OCI-M2 (cell line): ENCODE measurements around the gene ARHGAP22.

Experiments
- DNase-seq: peaks from one replicate; lab custom pipeline; 2025; ENCODE audit not compliant: unreplicated experiment; lab: John Stamatoyannopoulos, UW

ARHGAP22 gene

DNA sequence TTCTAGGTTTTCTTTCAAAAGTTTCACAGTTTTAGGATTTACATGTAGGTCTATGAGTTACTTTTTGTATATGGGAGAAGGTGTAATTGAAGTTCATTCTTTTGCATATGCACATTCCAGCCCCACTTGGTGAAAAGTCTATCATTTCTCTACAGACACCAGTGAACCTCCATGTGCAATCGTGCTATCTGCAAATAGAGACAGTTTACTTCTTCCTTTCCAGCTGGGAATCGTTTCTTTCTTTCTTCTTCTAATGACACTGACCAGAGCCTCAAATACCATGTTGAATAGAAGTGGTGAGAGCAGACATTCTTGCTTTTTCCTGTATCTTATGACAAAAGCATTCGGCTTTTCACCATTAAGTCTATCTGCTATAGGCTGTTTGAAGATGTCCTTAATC is 122.7 kb downstream of the ARHGAP22 start:
- DNase-seq = no peak

DNA sequence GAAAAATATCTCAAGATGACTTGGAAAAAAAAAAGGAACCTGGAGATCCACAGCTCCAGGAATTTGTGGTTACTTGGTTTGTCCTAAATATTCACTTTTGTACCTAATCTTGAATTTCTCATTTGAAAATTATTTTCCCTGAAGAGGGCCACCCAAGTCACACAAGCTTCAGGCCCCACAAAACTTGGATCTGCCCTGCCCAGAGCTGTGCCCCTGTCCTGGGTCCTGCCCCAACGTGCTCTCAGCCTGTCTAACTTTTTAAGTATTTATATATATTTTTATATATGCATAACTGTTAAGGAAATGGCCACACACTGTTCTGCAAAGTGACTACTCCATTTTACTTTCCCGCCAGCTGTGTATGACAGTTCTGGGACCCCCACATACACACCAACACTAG is 123.5 kb downstream of the ARHGAP22 start:
- no peak for DNase-seq

DNA sequence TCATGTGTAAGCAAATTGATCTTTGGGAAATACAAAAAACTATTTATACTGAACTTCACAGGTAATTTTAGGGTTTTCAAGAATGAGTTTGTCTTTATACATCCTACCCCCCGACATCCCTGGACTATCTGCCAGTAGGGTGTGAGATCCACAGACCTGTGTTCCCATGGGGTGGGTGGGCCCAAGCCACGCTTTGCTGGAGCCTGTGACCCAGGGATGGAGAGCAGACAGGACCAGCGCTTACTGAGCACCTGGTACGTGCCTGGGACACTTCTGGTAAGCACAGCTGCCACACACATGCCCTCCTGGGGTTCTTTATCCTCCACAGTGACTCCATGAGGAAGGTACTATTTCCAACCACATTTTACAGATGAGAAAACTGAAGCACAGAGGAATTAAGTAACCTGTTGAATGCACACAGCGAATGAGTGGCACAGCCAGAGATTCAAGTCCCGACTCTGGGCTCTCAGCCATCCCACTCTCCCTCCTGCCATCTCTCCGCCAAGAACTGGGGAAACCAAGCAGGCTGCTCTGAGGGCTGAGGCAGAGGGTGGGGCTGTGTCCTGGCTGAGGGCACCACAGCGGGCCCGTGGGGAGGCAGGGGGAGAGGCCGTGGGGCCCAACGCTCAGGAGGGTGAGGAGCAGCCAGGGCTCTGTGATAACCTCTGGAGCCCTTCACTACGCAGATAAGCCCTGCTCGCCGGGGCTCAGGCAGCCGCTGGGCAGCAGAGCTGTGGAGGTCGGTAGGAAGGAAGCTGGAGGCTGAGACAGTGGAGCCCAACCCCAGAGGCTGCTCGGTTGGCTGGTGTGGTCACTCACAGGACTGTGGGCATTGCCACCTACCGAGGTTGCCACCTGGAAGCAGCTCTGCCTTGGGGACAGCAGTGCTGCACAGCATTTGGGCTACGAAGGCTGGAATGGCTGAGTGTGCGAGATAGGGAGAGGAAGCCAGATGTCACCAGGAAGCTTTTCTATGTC is 124.2 kb downstream of the ARHGAP22 start:
- DNase-seq = no peak

DNA sequence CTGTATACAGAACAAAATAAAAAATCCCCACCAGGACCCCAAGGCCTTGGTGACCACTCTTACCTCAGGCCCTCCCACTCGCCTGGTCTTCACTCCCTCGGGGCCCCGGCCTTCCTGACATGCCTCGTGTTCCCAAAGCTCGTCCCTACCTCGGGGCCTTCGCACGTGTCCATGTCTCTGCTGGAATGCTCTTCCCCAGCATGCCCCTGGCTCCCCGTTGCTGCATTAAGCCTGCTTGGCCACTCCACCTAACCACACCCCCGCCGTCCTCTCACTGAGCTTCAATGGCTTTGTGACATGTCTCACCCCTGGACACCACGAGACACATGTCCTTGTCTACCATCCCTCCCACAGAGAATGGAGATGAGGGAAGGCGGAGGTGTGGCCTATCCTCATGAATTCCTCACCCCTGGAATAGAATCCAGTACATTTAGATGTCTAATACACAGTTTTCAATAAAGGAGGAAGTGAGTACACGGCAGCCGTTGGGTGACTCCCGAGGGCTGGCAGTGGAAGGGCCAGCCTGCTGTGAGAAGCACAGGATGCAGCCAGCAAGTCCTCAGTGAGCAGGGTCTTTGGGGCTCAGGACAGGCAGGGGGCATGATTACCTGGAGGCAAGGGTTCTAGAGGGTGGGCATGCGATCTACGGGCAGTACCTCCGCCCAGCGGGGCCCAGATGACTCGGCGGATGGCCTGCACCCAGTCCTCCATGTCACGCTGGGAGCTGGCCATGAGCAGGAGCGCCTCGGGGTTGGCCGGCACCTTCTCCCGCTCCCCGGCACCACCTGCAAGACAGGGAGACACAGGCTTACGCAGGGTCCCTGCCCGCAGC is 125.7 kb downstream of the ARHGAP22 start:
- no peak for DNase-seq

DNA sequence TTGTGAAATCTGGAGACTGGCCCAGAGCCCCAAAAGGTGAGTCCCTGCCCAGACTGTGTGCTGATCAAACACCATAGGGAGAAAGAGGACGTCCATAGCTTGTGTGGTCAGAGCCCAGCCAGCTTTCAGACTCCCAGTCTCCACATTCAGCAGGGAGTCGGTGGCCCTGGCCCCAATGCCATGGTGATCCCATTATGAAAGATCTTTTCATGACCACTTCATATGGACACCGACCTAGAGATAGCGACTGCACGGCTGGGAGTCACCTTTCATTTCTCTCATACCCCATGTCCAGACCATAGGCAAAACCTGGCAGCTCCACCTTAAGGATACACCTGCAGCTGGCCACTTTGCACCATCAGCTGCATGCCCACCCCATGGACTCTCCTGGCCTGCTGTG is 126.4 kb downstream of the ARHGAP22 start:
- DNase-seq = no peak

DNA sequence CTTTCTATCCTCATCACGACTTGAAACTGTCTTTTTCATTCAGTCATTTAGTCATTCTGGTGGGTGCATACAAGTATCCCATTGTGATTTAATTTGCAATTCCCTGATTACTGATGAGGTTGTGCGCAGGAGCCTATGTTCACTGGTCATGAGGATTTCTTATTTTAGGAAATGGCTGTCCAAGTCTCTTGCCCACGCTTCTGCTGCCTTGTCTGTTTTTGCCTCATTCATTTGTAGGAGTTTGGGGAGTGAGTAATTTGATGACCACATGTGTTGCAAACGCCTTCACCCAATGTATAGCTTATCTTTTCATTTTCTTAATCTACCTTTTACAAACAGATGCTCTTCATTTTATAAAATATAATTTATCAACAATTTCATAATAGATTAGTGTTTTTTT is 127.3 kb downstream of the ARHGAP22 start:
- DNase-seq = no peak

DNA sequence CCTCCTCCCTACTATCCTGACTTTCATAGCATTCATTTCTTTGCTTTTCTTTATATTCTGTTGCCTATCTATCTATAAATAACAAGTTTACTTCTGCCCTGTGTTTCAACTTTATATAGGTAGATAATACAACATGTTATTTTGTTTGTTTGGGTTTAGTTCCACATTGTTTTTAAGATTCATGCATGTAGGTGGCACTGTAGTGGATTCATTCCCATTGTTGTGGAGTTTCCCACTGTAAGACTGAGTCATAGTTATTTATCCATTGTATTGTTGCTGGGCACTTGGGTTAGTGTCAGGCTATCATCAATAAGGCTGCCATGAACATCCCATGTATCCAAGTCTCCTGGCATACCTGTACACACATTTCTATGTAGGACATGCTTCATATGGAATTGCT is 127.7 kb downstream of the ARHGAP22 start:
- DNase-seq = no peak

DNA sequence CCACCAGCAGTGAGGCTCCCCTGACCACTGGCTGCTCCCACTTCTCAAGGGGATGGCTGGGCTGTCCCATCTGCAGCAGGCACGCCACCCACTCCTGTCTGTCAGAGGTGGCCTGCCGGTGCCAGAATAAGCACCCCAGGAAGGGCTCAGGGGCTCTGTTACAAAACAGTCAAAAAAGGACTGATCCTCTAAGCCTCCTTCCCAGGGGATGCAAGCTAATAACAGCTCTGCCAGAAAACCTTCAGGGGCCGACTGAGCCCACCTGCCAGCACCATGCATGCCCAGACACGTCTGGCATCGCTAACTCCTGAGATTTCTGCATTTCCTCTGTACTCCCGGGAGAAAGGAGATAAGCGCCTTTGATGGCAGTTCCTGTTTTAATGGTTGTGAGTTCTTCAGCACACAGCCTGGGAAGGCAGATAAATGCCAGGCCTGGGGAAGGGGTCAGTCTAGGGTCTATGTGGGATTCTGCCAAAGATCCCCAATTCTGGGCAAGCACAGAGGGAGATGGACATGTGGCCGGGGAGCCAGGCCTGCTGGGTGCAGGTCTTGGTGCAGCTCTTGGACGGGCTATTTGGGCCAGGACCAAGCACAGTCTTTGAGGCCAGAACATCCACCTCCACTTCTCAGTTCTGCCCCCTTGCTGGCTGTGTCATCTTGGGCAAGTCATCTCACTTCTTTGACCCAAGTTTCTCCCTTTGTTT is 128.4 kb downstream of the ARHGAP22 start:
- no peak for DNase-seq

DNA sequence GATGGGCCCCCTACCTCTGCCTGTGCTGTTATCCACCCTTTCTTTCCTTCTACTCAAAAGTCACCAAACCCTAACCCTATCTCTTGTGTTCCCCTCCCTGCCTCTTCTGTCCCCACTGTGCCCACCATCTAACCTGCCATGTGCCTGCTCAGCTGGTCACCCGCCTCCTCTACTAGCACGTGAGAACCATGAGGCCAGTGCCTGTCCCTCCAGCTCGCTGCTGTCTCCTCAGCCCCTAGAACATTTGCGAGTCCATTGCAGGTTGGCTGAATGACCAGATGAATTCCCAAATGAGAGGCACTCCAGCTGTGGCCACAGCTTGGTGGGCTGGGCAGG is 129.0 kb downstream of the ARHGAP22 start:
- DNase-seq = no peak

DNA sequence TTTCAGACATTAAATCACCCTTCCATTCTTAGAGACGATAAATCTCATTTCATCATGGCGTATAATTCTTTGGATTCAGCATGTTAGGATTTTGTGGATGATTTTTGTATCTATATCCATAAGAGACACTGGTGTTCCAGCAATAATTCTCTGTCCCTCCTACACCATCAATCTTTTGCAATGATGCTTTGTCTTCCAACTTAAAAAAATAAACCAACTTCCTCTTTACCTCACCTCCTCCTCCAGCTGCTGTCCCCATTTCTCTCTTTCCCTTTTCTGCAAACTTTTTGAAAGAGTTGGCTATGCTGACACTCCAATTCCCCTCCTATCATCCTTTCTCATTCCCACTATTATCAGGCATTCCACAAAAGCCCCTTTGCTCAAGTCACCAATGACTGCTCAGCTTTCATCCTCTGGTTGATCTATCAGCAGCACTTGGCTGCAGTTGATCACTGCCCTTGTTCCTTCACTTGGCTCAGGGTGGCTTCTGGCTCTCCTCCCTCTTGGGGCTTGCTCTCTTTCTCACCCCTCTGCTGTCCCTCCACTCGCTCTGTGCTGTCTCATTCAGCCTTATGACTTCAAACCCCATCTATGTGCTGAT is 130.0 kb downstream of the ARHGAP22 start:
- no peak for DNase-seq

DNA sequence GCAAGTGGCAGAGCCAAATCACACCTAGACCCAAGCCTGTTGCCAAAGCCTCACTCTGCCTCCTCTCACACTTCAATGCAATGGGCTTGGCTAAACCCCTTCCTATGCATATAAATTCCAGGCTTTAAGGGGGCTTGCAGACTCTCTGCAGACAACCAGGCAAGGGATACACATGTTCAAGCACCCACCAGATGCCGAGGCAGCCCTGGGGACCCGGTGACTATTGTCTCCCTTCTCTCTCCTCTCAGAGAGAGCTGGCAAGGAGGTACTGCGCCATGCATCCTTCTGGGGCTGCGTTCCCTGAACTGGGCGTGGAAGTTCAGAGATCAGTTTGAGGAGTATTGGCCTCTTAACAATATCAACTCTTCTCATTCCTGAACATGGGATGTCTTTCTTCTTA is 131.2 kb downstream of the ARHGAP22 start:
- DNase-seq = no peak

DNA sequence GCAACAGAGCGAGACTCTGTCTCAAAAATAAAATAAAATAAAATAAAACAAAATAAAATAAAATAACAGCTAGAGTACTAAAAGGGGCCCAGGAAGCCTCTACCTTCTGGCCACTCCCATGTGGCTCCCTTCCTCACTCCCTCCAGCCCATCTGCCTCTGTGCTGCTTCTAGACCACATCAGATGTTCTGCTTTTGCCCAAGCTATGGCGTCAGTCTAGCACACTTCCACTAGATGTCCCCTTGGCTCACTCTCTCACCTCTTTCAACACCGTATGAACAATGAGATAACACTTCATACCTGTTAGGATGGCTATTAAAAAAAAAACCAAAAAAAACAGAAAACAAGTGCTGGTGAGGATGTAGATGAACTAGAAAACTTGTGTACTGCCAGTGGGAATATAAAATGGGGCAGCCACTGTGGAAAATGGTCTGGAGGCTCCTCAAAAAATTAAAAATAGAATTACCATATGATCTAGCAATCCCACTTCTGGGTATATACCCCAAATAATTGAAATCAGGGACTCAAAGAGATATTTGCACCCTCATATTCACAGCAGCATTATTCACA is 132.3 kb downstream of the ARHGAP22 start:
- DNase-seq = no peak

DNA sequence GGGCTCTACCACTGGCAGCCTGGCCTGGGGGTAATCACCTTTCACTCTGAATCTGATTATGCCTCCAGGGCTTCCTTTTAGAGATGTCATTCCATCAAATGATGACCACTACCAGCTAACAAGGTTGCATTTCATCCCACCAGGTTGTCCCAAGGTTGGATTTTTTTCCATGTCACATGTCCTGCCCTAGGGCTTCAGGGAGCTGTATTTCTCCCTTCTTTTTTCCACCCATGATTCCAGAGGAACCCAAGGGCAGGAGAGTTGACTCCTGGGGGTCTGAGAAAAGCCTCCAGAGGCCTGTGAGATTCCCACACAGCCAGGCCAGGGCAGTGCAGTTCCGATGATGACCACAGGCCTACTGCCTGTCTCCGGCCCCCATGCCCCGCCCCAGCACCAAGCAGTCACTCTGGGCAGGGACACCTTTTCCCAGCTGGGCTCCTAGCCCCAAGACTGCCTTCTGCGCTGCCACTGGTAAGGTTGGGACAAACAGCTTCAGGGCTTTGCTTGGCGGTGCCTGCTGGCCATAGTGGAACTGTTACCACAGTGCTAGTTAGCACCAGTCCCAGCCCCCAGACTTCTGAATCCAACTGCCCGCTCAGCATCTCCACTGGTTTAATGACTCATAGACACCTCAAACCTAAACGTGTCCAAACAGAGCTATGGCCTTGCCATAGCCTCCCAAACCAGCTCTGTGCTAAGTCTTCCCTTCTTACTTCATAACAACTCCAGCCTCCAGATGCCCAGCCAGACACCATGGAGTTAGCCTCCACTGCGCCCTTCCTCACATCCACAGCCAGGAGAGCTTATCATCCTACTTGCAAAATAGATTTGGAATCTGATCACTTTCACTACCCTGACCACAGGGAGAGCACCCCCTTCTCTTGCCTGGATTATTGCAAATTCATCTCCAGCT is 133.7 kb downstream of the ARHGAP22 start:
- no peak for DNase-seq

DNA sequence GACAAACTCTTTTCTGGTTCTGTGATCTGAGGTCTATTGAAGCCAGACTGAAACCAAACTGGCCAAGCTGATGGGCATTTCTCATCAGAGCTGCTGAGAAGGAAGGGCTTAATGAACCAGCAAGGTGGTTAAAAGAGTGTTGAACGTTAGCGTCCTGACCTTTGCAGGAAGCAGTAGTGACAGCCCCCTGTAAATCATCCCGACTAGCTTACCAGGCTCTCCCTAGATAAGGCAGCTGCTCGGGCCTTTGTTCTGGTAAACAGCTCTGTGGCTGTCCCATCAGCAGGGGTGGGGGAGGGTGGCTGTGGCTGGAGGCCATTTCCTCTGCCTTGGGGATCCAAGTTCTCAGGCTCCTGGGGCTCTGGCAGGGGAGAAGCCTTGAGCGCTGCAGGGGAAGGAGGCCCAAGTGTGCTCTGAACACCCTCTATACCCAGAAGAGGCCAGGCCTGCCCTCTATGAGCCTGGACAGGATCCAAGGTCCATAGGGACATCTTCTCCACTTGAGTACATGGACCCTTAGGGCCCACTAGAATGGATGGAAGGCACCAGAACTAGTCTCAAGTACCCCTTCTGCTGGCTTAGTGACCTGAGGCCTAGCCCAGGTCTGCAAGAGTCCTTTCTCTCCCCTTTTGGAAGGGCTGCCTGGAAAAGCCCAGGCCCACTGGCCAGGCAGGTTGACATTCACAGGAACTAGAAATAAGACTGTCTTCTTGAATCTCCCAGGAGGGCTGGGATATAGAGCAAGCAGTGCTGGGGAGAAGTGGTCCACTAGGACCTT is 134.6 kb downstream of the ARHGAP22 start:
- no peak for DNase-seq

DNA sequence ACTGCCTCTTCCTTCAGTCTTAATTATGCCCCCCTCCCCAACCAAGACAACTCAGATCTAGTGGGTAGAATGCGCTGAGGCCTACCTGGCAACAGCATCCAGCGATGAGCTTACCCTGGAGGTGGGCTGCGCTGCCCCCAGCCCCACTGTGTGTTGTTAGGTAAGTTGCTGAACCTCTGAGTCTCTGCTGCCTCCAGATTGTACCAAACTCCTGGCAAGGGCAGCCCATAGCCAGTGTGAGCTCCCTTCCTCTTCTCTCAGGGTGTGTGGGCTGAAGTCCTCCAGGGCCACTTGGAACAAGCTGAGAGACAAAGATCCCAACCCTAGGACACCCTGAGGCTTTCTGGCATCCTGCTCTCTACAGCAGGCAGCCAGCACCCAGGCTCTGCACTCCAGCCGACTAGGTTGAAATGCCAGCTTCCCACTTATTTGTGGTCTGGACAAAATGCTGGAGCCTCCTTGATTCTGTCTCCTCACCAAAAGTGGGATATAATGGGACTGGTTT is 135.3 kb downstream of the ARHGAP22 start:
- DNase-seq = no peak

DNA sequence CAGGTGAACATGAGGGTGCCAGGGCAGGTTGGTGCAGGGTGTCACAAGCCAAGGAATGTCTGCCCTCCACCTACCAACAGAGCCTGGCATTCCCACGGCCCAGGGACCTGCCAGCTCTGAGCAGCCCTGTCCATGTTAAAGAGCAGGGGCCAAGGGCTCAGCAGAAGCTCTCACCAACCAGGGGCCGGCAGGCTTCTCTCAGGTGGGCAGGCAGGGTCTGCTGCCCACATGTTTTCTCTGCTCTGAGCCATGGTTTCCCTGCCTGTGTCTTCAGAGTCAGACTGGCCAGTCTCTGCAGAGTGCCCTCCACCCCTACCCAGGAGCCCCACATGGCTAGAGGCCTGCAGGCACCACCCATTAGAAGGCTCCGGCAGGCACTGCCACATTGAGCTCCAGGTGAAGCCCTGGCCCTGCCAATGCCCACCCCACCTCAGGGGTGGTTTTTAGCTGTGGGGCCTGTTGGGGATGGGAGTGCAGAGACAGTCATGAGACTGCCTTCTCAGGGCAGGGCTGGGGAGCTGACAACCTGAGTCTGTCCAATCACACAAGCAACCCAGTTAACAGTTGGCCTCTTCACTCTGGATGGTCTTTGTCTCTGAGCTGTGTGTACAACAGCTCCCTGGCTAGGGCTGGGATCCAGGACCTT is 135.9 kb downstream of the ARHGAP22 start:
- no peak for DNase-seq

DNA sequence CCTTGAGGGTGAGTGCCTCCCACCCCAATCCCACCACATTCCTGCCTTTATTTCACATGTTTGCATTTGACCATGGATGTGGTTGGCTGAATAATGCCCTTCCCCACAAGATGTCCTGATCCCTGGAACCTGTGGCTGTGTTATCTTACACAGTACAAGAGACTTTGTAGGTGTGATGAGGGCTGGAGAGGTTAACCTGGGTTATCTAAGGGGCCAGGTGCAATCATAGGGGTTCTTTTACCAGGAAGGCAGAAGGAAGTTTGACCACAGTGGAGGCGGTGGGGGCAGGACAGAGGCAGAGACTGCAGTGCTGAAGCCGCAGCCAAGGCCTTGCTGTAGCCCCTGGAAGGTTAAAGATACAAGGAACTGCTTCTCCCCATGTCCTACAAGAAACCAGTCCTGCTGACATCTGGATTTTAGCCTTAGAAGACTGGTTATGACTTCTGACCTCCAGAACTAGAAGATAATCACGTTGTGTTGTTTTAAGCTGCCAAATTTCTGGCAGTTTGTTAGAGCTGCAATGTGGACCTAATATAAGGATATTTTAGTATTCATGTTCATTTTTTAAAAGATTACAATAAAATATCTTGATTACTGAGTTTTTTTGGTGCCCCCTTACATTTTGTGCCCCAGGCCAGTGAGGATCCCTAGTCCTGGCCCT is 136.6 kb downstream of the ARHGAP22 start:
- no peak for DNase-seq

DNA sequence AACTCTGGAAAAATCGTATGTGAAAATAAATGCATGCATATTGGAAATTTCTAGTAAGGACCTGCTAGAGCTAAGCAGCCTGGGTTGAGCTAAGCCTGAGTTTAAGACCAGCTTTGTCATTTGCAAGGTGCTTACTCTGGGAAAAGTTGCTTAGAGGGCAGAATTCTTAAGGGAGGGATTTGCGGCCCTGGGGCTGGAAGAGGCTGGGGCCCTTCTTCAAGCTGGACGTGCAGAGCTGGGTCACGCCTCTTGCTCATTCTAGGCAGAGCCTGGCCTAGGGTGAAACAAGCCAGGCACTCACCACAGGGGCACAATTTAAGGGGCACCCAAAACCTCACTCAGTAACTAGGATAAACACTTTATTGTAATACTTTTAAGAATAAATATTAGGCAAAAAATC is 137.2 kb downstream of the ARHGAP22 start:
- no peak for DNase-seq
